ENCODE measurements around the gene MDC1.
"Not testable (repeated sequence)": the region's sequence is repeated elsewhere in the genome, so short reads cannot be mapped to it uniquely, and the experiment has no call there.

MDC1 gene

DNA sequence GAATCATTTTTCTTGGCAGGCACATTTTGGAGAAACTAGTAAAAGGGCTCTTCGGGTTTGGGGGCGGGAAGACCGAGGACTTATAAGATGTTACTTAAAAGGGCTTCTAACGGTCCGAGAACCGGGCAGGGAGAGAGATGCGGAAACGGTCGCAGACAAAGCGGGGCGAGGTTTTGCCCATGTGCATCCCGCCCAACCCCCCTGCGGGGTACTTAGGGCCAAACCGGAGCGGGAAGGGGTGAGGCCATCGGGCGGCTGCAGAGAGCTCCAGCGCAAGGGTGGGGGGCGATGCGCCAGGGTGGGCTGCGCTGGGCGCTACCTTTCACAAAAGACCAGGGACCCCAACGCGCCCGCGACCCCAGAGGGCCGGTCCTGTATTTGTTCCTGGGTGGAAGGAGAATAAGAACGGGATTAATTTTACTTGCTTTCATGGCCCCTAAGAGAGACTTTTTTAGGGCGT is 3.7 kb upstream of the MDC1 start:
- Histone ChIP-seq H3K4me3 (ENCODE audit: low read length, poor library complexity, severe bottlenecking) (peak overlapping the region; percentile 98), H3K4me1 (ENCODE audit: insufficient read depth, low read length, poor library complexity, severe bottlenecking) (peaks cover 46% of the 10 kb centered on the region), H4K20me1 (ENCODE audit: insufficient read depth, low read length, poor library complexity, severe bottlenecking) (peaks cover 49% of the 10 kb centered on the region), H3K9ac (ENCODE audit: low read depth, low read length, poor library complexity, severe bottlenecking) (peak overlapping the region; percentile 100), H3K9me2 (replicated peaks; ENCODE audit: low read depth, low read length) (no peaks in the 10 kb centered on the region), H3K27me3 (ENCODE audit: insufficient read depth, low read length, poor library complexity, severe bottlenecking) (peaks cover 15% of the 10 kb centered on the region), H3K36me3 (ENCODE audit: insufficient read depth, low read length) (peaks cover 45% of the 10 kb centered on the region), H2AFZ (ENCODE audit: low read length) (no peak overlapping the region), H3K4me2 (ENCODE audit: low read depth, low read length, poor library complexity, severe bottlenecking) (peak overlapping the region; percentile 66), H3K9me3 (ENCODE audit: insufficient read depth, low read depth, low read length) (no peaks in the 10 kb centered on the region), H3F3A (ENCODE audit: low read depth) (peaks cover 26% of the 10 kb centered on the region), H3K79me2 (ENCODE audit: insufficient read depth, low read length) (peaks cover 86% of the 10 kb centered on the region)
- no peak for TF ChIP-seq EZH2phosphoT487 (IDR thresholded peaks at IDR 0.05; ENCODE audit: borderline replicate concordance)
- TF ChIP-seq, protein P1, sequence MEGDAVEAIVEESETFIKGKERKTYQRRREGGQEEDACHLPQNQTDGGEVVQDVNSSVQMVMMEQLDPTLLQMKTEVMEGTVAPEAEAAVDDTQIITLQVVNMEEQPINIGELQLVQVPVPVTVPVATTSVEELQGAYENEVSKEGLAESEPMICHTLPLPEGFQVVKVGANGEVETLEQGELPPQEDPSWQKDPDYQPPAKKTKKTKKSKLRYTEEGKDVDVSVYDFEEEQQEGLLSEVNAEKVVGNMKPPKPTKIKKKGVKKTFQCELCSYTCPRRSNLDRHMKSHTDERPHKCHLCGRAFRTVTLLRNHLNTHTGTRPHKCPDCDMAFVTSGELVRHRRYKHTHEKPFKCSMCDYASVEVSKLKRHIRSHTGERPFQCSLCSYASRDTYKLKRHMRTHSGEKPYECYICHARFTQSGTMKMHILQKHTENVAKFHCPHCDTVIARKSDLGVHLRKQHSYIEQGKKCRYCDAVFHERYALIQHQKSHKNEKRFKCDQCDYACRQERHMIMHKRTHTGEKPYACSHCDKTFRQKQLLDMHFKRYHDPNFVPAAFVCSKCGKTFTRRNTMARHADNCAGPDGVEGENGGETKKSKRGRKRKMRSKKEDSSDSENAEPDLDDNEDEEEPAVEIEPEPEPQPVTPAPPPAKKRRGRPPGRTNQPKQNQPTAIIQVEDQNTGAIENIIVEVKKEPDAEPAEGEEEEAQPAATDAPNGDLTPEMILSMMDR (conservative IDR thresholded peaks at IDR 0.05; ENCODE audit: low read length): no peak

DNA sequence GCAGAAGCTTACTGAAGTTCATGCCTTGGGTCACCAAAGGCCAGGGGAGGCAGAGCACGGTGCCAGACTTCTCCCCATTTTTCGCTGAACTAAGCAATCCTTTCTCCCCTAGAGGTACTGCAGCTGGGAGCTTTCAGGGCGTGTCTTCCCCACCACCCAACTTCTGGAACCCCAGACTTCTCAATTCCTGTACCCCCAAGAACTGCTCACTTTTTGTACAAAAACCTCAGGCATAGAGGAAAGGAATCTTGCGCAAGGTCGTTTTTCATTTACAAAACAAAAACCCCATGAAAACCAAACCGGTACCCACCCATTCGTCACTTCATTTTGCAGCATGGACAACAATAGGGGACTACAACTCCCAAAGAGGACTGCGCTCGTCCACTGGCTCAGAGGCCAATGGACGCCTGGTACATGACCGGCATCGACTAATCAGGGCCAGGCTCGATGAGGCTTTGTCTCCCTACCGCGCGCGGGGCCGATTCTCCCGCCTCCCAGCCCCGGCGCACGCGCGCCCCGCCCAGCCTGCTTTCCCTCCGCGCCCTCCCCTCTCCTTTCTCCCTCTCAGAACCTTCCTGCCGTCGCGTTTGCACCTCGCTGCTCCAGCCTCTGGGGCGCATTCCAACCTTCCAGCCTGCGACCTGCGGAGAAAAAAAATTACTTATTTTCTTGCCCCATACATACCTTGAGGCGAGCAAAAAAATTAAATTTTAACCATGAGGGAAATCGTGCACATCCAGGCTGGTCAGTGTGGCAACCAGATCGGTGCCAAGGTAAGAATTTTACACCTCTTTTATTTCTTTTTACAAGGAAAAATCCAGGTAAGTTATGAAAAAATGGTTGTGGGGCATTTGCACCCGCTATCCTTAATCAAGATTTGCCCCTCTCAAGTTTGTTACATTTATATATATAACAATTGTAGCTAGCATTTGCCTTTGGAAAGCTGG is 3.0 kb upstream of the MDC1 start, which contains the start of gene TUBB:
TUBB (plus strand) TSS at position 562 of the 947 bp plus-strand sequence; CDS start at position 717, 155 bp downstream.
- Histone ChIP-seq H3K9ac (ENCODE audit: low read depth, low read length, poor library complexity, severe bottlenecking) (peak within 1 kb of the TSS; percentile 100), H3K4me2 (ENCODE audit: low read depth, low read length, poor library complexity, severe bottlenecking) (peak within 1 kb of the TSS; percentile 87), H3K9me3 (ENCODE audit: insufficient read depth, low read depth, low read length) (no peaks in the 10 kb centered on the region), H3K4me1 (ENCODE audit: insufficient read depth, low read length, poor library complexity, severe bottlenecking) (peaks cover 46% of the 10 kb centered on the region), H3K79me2 (ENCODE audit: insufficient read depth, low read length) (peaks cover 86% of the 10 kb centered on the region), H3F3A (ENCODE audit: low read depth) (peaks cover 19% of the 10 kb centered on the region), H4K20me1 (ENCODE audit: insufficient read depth, low read length, poor library complexity, severe bottlenecking) (peaks cover 42% of the 10 kb centered on the region), H3K36me3 (ENCODE audit: insufficient read depth, low read length) (peaks cover 38% of the 10 kb centered on the region), H3K9me2 (replicated peaks; ENCODE audit: low read depth, low read length) (no peaks in the 10 kb centered on the region), H3K27me3 (ENCODE audit: insufficient read depth, low read length, poor library complexity, severe bottlenecking) (peaks cover 15% of the 10 kb centered on the region), H3K4me3 (ENCODE audit: low read length, poor library complexity, severe bottlenecking) (peak within 1 kb of the TSS; percentile 98), H2AFZ (ENCODE audit: low read length) (peak within 1 kb of the TSS; percentile 25; the same call in 1 of the 2 replicates)
- TF ChIP-seq, protein P1 (conservative IDR thresholded peaks at IDR 0.05; ENCODE audit: low read length): 0 out of 2 replicates have a peak, but pooled peaks have one; percentile 14
- TF ChIP-seq EZH2phosphoT487 (IDR thresholded peaks at IDR 0.05; ENCODE audit: borderline replicate concordance): no peak

DNA sequence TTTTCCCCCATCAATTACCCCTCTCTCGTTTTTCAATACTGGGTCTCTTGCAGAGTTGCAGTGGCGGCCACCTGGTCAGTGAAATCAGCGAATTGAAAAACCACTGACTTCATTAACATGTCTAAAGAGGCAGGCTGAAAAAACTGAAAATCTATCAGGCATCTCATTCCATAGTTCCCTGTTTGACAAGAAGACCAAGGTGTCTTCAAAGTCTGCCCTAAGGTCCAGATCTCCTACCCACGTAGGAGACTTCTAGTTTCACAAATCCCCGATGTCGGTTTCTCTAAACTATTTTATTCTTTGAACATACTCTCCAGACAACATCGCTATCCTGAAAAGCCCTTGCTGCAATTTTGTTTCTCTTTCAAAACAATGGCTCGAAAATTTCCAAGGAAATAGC is 2.3 kb upstream of the MDC1 start:
- Histone ChIP-seq H3K79me2 (ENCODE audit: insufficient read depth, low read length) (peaks cover 86% of the 10 kb centered on the region), H3K9ac (ENCODE audit: low read depth, low read length, poor library complexity, severe bottlenecking) (peak overlapping the region; percentile 100), H3K4me1 (ENCODE audit: insufficient read depth, low read length, poor library complexity, severe bottlenecking) (peaks cover 46% of the 10 kb centered on the region), H3K36me3 (ENCODE audit: insufficient read depth, low read length) (peaks cover 31% of the 10 kb centered on the region), H2AFZ (ENCODE audit: low read length) (no peak overlapping the region; the same call in 1 of the 2 replicates), H3F3A (ENCODE audit: low read depth) (peaks cover 12% of the 10 kb centered on the region; the same call in 1 of the 2 replicates), H3K27me3 (ENCODE audit: insufficient read depth, low read length, poor library complexity, severe bottlenecking) (peaks cover 15% of the 10 kb centered on the region), H3K4me3 (ENCODE audit: low read length, poor library complexity, severe bottlenecking) (peak overlapping the region; percentile 98), H3K4me2 (ENCODE audit: low read depth, low read length, poor library complexity, severe bottlenecking) (peak overlapping the region; percentile 87), H4K20me1 (ENCODE audit: insufficient read depth, low read length, poor library complexity, severe bottlenecking) (peaks cover 35% of the 10 kb centered on the region), H3K9me2 (replicated peaks; ENCODE audit: low read depth, low read length) (no peaks in the 10 kb centered on the region), H3K9me3 (ENCODE audit: insufficient read depth, low read depth, low read length) (no peaks in the 10 kb centered on the region)
- TF ChIP-seq, protein P1 (conservative IDR thresholded peaks at IDR 0.05; ENCODE audit: low read length): no peak; the same call in 1 of the 2 replicates
- no peak for TF ChIP-seq EZH2phosphoT487 (IDR thresholded peaks at IDR 0.05; ENCODE audit: borderline replicate concordance)

DNA sequence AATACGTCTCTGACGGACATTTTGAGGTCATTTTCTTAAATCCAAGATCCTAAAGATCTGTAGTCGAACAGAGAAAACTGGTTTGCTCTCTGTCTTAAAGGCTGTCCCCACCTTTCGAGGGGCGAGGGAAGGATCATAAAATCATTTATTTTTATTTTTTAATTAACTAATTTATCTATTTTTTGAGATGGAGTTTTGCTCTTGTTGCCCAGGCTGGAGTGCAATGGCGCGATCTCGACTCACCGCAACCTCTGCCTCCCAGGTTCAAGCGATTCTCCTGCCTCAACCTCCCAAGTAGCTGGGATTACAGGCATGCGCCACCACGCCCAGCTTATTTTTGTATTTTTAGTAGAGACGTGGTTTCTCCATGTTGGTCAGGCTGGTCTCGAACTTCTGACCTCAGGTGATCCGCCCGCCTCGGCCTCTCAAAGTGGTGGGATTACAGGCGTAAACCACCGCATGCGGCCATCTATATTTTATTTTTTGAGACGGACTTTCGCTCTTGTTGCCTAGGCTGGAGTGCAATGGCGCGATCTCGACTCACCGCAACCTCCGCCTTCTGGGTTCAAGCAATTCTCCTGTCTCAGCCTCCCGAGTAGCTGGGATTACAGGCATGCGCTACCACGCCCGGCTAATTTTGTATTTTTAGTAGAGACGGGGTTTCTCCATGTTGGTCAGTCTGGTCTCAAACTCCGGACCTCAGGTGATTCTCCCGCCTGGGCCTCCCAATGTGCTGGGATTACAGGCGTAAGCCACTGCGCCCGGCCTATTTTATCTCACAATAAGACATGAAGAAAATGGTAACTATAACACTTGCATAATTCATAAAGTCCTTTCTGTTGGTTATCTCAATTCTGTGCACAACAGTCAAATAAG is 1.0 kb upstream of the MDC1 start:
- peaks cover 53% of the 10 kb centered on the region for H3K4me1 ChIP-seq (ENCODE audit: insufficient read depth, low read length, poor library complexity, severe bottlenecking)
- peaks cover 86% of the 10 kb centered on the region for H3K79me2 ChIP-seq (ENCODE audit: insufficient read depth, low read length)
- H3K36me3 ChIP-seq (ENCODE audit: insufficient read depth, low read length): peaks cover 25% of the 10 kb centered on the region
- H3K4me3 ChIP-seq (ENCODE audit: low read length, poor library complexity, severe bottlenecking): peak overlapping the region; percentile 98
- H3K4me2 ChIP-seq (ENCODE audit: low read depth, low read length, poor library complexity, severe bottlenecking): peak overlapping the region; percentile 87
- peaks cover 22% of the 10 kb centered on the region for H4K20me1 ChIP-seq (ENCODE audit: insufficient read depth, low read length, poor library complexity, severe bottlenecking)
- not testable (repeated sequence) for H3K9me3 ChIP-seq (ENCODE audit: insufficient read depth, low read depth, low read length); H2AFZ ChIP-seq (ENCODE audit: low read length); H3K9me2 ChIP-seq (replicated peaks; ENCODE audit: low read depth, low read length)
- peak overlapping the region; percentile 100 for H3K9ac ChIP-seq (ENCODE audit: low read depth, low read length, poor library complexity, severe bottlenecking)
- H3F3A ChIP-seq (ENCODE audit: low read depth): peaks cover 12% of the 10 kb centered on the region; the same call in 1 of the 2 replicates
- H3K27me3 ChIP-seq (ENCODE audit: insufficient read depth, low read length, poor library complexity, severe bottlenecking): peaks cover 15% of the 10 kb centered on the region

All from Loucy (cell line).